Skeletal muscle satellite cell (primary cell): ENCODE results near the gene KCNB1.

Source experiments
- H3K27me3 ChIP-seq: 2 replicates; pipeline ENCODE4 v1.7.0; 2013; ENCODE audit warnings: low read length; ENCODE audit not compliant: control insufficient read depth, insufficient read depth
- H3K36me3 ChIP-seq: 2 replicates; pipeline ENCODE4 v1.7.0; 2013; ENCODE audit warnings: mild to moderate bottlenecking, control low read depth, low read length; ENCODE audit not compliant: insufficient read depth
- H3K4me1 ChIP-seq: 2 replicates; pipeline ENCODE4 v1.7.0; 2013; ENCODE audit warnings: low read length; ENCODE audit not compliant: control insufficient read depth, insufficient read depth
- H3K4me2 ChIP-seq: 2 replicates; pipeline ENCODE4 v1.7.0; 2013; ENCODE audit warnings: mild to moderate bottlenecking, low read length
- H3K4me3 ChIP-seq: 2 replicates; pipeline ENCODE4 v1.7.0; 2013; ENCODE audit warnings: low read length
- H3K9ac ChIP-seq: 2 replicates; pipeline ENCODE4 v1.7.0; 2013; ENCODE audit warnings: mild to moderate bottlenecking, low read depth, low read length, moderate library complexity
- H3K9me3 ChIP-seq: replicated peaks from 2 replicates; pipeline ENCODE4 v1.7.0; 2013; ENCODE audit warnings: mild to moderate bottlenecking, control low read depth, low read length

KCNB1 gene

DNA sequence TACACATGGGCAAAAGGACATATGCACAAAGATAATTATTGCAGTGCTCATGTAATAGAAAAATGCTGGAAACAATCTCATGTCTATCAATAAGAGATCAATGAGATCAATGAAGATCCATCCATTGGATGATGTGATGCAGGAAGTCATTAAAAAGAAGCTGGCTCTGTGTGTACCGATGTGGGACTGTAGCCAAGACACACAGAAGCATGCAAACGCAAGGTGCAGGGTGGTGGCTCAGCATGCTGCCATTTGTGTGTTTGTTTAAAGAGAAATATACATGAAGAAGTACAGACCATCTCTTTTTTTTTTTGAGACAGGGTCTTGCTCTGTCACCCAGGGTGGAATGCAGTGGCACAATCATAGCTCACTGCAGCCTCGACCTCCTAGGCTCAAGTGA lies 33.1 kb upstream of the KCNB1 start:
- Histone ChIP-seq H3K4me3 (no peak overlapping the region), H3K36me3 (no peaks in the 10 kb centered on the region)

DNA sequence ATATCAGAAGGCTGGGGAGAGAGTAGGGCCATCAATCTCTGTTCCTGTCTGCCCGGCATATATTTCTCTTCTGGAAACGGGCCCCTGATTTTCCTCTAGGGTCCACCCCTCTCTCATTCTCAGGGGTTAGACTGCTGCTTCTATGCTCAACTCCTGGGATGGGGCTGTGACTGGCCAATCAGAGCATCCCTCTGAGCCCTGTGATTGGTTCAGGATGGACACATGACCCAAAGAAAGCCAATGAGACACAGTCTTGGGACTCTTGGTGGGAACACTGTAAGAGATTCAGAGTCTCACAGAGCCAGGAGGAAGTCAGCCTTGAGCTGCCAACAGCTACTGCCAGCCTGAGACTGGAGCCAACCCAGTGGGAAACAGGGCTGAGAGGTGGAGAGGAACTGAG lies 31.0 kb upstream of the KCNB1 start:
- no peaks in the 10 kb centered on the region for H3K36me3 ChIP-seq
- no peaks in the 10 kb centered on the region for H3K9me3 ChIP-seq
- H3K9ac ChIP-seq, result no peak overlapping the region
- peaks cover 38% of the 10 kb centered on the region for H3K4me1 ChIP-seq
- H3K4me2 ChIP-seq, result no peak overlapping the region
- no peak overlapping the region for H3K4me3 ChIP-seq
- peaks cover 14% of the 10 kb centered on the region for H3K27me3 ChIP-seq

More for the DNA sequence above, 33.1 kb upstream of the KCNB1 start:
- Histone ChIP-seq H3K27me3 (peaks cover 14% of the 10 kb centered on the region), H3K4me2 (no peak overlapping the region), H3K4me1 (peaks cover 21% of the 10 kb centered on the region), H3K9me3 (no peaks in the 10 kb centered on the region), H3K9ac (no peak overlapping the region)

DNA sequence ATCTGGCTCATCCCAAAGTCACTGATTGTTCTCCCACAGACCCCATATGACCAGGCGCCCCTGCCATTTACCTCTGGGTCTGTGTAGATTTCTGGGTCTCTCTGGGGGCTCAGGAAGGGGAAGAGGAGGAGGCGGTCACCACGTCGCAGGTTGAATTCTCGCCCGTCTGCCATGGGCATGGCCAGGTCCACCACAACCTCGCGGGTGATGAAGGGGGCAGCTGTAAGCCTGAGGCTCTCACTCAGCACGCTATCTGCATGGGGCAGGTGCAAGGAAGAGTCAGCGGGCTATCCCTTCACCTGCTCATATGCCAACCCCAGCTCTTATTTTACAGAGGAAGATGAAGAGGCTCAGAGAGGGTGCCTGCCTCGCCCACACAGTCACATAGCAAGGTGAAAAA lies 30.5 kb upstream of the KCNB1 start:
- Histone ChIP-seq H3K9ac (no peak overlapping the region), H3K27me3 (peaks cover 18% of the 10 kb centered on the region), H3K4me3 (no peak overlapping the region), H3K4me2 (no peak overlapping the region), H3K36me3 (no peaks in the 10 kb centered on the region), H3K9me3 (no peaks in the 10 kb centered on the region), H3K4me1 (peaks cover 43% of the 10 kb centered on the region)

DNA sequence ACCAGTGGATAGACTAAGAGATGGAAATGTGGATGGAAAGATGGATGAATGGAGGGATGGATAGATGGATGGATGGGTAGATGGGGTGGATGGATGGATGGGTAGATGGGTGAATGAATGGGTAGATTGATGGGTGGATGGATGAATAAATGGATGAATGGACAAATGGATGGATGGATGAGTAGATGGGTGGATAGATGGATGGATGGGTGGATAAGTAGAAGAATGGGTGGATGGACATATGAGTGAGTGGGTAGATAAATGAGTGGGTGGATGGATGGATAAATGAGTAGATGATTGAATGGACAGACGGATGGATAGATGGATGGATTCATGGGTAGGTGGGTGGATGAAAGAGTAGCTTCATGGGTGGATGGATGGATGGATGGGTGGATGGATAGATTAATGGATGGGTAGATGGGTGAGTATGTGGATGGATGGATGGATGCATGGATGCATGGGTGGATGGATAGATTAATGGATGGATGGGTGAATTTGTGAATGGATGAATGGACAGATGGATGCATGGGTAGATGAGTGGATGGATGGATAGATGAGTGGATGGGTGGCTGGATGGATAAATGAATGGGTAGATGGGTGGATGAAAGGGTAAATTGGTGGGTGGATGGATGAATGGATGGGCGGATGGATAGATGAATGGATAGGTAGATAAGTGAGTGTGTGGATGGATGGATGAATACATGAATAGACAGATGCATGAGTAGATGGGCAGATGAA lies 29.5 kb upstream of the KCNB1 start:
- no peak overlapping the region for H3K4me2 ChIP-seq
- no peak overlapping the region for H3K9ac ChIP-seq
- peaks cover 28% of the 10 kb centered on the region for H3K27me3 ChIP-seq
- no peak overlapping the region for H3K4me3 ChIP-seq
- H3K4me1 ChIP-seq, result peaks cover 37% of the 10 kb centered on the region
- no peaks in the 10 kb centered on the region for H3K9me3 ChIP-seq
- no peaks in the 10 kb centered on the region for H3K36me3 ChIP-seq

DNA sequence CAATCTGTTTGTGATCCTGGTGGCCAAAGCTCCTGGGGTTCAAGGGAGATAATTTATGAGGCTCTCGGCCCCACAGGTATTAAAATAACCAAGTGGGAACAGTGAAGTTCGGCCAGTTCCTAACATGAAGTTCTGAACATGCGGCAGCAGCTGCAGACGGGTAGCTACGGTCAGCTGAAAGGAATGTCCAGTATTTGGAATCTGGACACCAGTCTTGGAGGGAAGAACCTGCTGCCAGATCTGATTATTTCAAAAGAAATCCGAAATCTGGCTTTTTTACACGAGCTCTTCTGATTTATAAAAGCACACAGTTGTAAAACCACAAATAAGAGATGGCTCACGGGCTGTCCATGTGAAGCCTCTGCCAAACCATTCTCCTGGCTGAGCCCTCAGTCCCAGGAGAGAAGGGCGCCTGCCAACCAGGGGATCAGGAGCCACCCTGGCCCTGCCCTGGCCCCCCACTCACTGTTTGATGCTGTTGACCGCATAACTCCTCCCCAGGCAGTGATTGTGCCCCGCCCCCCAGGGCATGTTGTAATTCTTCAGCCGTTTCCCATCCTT lies 28.2 kb upstream of the KCNB1 start:
- H3K4me1 ChIP-seq, result peaks cover 39% of the 10 kb centered on the region
- peaks cover 35% of the 10 kb centered on the region for H3K27me3 ChIP-seq
- H3K4me3 ChIP-seq, result no peak overlapping the region
- H3K9ac ChIP-seq, result peak overlapping the region; percentile 64
- H3K36me3 ChIP-seq, result no peaks in the 10 kb centered on the region
- H3K9me3 ChIP-seq, result no peaks in the 10 kb centered on the region
- peak overlapping the region; percentile 67 for H3K4me2 ChIP-seq

DNA sequence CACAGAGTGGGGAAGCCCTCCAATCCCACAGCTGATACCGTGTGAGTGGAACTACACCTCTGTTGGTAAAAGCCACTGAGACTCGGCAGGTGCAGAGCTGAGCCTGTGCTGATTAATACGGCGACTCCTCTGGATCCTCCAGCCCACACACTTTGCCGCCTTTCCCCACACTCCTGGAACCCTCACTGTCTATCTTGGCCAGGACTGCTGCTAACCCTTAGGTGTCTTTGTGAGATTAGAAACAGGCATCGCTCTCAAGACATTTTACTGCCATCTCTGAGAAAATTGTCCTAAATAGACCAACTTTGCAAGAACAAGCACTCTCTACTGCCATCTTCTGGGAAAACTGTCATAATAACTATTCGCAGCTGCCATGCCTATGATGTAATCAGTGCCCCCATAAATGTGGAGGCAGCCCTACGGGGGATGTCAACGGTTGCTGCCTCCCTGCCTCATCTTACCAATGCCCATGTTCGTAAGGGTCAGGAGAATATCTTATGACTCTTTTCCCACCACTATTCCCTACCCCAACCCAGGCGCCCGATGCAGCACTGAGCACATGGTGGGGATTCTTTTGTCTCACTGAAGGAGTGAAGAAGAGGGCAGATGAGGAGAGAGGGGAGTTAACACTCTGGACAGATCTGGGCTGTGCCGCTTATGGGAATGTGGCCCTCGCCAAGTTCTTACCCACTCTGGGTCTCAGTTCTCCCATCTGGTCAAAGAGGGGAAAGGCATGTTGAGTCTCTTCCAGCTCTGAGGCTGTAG lies 26.1 kb upstream of the KCNB1 start:
- H3K9me3 ChIP-seq, result no peaks in the 10 kb centered on the region
- no peak overlapping the region for H3K9ac ChIP-seq
- peak overlapping the region; percentile 25 for H3K4me2 ChIP-seq
- peaks cover 44% of the 10 kb centered on the region for H3K4me1 ChIP-seq
- H3K36me3 ChIP-seq, result no peaks in the 10 kb centered on the region
- H3K4me3 ChIP-seq, result no peak overlapping the region
- H3K27me3 ChIP-seq, result peaks cover 27% of the 10 kb centered on the region

- no peak overlapping the region for H3K9ac ChIP-seq
- H3K4me1 ChIP-seq, result peaks cover 44% of the 10 kb centered on the region
- H3K4me3 ChIP-seq, result no peak overlapping the region
- peak overlapping the region; percentile 25 for H3K4me2 ChIP-seq
- peaks cover 27% of the 10 kb centered on the region for H3K27me3 ChIP-seq
- no peaks in the 10 kb centered on the region for H3K36me3 ChIP-seq
- no peaks in the 10 kb centered on the region for H3K9me3 ChIP-seq
Observed at GRCh38 chr20:49507741-49508434, 25.4 kb upstream of the KCNB1 start.

GRCh38 chr20:49505518-49505917 lies 23.1 kb upstream of the KCNB1 start:
- no peak overlapping the region for H3K4me2 ChIP-seq
- H3K9me3 ChIP-seq, result no peaks in the 10 kb centered on the region
- peaks cover 39% of the 10 kb centered on the region for H3K27me3 ChIP-seq
- H3K9ac ChIP-seq, result no peak overlapping the region
- no peaks in the 10 kb centered on the region for H3K36me3 ChIP-seq
- peaks cover 32% of the 10 kb centered on the region for H3K4me1 ChIP-seq
- H3K4me3 ChIP-seq, result no peak overlapping the region

DNA sequence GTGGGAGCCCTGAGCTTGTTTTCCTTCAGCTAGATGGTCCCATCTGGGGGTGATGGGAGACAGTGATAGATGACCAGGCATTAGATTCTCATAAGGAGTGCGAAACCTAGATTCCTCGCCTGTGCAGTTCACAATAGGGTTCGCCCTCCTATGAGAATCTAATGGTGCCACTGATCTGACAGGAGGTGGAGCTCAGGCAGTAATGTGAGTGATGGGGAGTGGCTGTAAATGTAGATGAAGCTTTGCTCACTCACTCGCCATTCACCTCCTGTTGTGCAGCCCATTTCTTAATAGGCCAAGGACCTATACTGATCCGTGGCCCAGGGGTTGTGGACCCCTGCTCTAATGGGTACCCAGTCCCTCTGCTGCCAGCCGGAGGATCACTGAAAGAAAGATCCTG lies 20.7 kb upstream of the KCNB1 start:
- Histone ChIP-seq H3K4me3 (no peak overlapping the region), H3K27me3 (peaks cover 48% of the 10 kb centered on the region), H3K4me2 (no peak overlapping the region), H3K4me1 (peaks cover 12% of the 10 kb centered on the region), H3K9ac (no peak overlapping the region), H3K36me3 (no peaks in the 10 kb centered on the region), H3K9me3 (no peaks in the 10 kb centered on the region)

DNA sequence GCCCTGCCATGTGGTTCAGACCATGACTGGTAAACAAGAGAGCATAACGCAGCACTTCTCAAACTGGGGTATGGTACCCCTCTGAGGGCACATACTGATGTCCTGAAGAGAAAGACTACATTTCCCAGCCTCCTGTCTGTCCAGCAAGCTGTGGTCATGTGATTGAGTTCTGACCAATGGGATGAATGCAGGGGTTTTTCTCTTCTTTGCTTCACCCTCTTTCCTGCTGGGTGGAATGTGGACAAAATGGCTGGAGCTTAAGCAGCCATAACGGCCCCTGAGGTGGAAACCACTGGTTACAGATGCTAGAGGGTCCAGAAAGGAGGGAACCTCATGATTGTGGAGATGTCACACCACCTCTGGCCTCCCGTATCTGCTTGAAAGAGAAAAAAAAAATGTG lies 19.4 kb upstream of the KCNB1 start:
- Histone ChIP-seq H3K4me1 (peaks cover 7% of the 10 kb centered on the region), H3K4me3 (no peak overlapping the region), H3K9ac (no peak overlapping the region), H3K9me3 (no peaks in the 10 kb centered on the region), H3K36me3 (no peaks in the 10 kb centered on the region), H3K4me2 (no peak overlapping the region), H3K27me3 (peaks cover 44% of the 10 kb centered on the region)

DNA sequence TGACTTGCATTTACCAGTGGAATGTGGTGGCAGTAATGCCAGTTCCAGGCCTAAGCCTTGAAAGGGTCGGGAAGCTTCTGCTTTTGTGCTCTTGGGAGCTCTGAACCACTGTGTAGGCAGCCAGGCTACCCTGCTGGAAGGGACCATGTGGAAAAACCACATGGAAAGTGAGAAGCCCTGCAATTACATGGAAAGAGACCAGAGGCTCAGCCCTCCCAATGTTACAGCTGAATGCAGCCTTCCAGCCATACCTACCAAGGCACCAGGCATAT lies 14.9 kb upstream of the KCNB1 start:
- H3K9ac ChIP-seq, result no peak overlapping the region
- no peak overlapping the region for H3K4me3 ChIP-seq
- H3K27me3 ChIP-seq, result peaks cover 47% of the 10 kb centered on the region
- no peaks in the 10 kb centered on the region for H3K9me3 ChIP-seq
- no peaks in the 10 kb centered on the region for H3K4me1 ChIP-seq
- H3K36me3 ChIP-seq, result no peaks in the 10 kb centered on the region
- H3K4me2 ChIP-seq, result no peak overlapping the region
